ENCODE results near the gene RDH8. TPM values are rescaled to one million over a fixed set of nuclear protein-coding genes. Genes with fewer than 3 reads are reported as not detected.

Gene RDH8
- polyA plus RNA-seq, 2 of the 4 experiments (the other 2 are of a cell fraction) = 0.05 TPM; not detected in 1

DNA sequence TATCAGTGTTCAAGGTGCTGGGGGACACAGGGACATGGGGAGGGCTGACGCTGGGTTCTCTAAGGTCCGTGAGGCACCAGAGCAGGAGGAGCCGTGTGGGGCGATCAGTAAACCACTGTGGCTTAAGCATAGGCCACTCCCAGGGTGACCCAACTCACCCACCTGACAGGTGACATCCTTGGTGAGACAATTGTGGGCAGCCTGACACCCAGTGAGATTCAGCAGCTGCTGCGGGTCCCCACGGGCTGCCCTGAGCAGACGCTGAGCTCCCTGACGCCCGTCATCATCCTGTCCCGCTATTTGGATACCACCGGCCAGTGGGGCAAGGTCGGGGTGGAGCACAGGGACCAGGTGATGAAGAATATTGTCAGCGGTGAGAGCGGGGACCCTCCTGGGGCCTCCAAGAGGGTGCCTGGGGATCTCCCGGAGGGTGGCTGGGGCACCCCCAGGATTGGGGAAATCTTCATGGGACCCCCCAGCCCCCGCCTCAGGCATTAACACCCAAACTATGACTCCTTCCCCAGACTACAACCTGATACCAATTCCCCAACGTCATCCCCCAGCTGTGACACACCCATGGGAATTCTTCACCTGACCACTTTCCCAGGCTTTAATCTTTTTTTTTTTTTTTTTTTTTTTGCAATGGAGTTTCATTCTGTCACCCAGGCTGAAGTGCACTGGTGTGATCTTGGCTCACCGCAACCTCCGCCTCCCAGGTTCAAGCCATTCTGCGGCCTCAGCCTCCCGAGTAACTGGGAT, 39.5 kb downstream of the RDH8 start:
- ATAC-seq (0 out of 6 replicates have a peak, but pooled peaks have one; percentile 24 to 29), DNase-seq (ENCODE audit: low read depth in 1 of 2, low spot score in 1 of 2) (no peak), FAIRE-seq (no peak)
- Histone ChIP-seq H3K9me3 (no peaks in the 10 kb centered on the region), H3K4me3 (no peak overlapping the region), H3K4me2 (no peak overlapping the region), H3K4me1 (no peaks in the 10 kb centered on the region), H3K27ac (no peak overlapping the region)
- POLR2A ChIA-PET = no interaction called here
- TF ChIP-seq ELK1 (IDR thresholded peaks at IDR 0.05; ENCODE audit: low read depth, low read length) = no peak
- no peak for TF ChIP-seq RCOR1 (IDR thresholded peaks at IDR 0.05; ENCODE audit: low read depth, low read length)
- no peak for TF ChIP-seq ZFP36 (IDR thresholded peaks at IDR 0.05; ENCODE audit: borderline replicate concordance, partially characterized antibody)
- TF ChIP-seq USF2 (IDR thresholded peaks at IDR 0.05) = no peak
- TF ChIP-seq BHLHE40 (IDR thresholded peaks at IDR 0.05; ENCODE audit: low read depth, low read length) = no peak
- TF ChIP-seq ATOH8 (CRISPR knock-in tag; IDR thresholded peaks at IDR 0.05; ENCODE audit: low read depth) = no peak
- TF ChIP-seq RARB (CRISPR knock-in tag; IDR thresholded peaks at IDR 0.05) = no peak
- TF ChIP-seq KDM5A (IDR thresholded peaks at IDR 0.05) = no peak
- CTCF ChIA-PET = interaction anchor here (0.7 to 1.0 kb wide), 3 partner anchors 25 to 122 kb away, joined by 3 to 6 read pairs (median 4); no protein-coding TSS in a partner anchor
- 54% methylated on average over 15 of the region's 21 CpGs for WGBS (ENCODE audit: missing lambda C conversion rate)

DNA sequence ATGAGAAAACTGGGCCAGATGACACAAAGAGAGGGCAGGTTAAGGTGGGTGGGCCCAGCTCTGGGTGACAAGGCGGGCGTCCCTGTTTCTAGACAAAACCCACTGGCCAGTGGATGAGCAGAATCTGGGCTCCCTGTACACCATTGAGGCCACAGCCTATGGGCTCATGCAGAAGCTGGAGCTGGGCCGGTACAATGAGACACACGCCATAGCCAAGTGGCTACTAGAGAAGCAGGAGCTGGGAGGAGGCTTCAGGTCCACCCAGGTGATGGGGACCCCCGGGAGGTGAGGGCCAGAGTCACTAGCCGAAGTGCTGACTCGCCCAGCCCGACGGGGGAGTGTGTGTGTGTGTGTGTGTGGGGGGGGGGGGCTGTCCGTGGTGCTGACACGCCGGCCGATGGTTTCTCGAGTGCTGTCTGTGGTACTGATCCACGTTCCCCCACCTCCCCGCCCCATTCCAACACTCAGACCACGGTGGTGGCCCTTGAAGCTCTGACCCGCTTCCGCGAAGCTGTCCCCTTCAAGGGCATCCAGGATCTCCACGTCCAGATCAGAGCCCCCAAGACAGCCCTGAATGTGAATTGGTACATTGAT, 48.5 kb downstream of the RDH8 start:
- Histone ChIP-seq H3K4me2 (no peak overlapping the region), H3K27ac (no peak overlapping the region), H3K4me1 (no peaks in the 10 kb centered on the region), H3K4me3 (no peak overlapping the region), H3K9me3 (no peaks in the 10 kb centered on the region; the same call in 2 of the 3 replicates)
- POLR2A ChIA-PET = no interaction called here
- 23% methylated on average over 14 of the region's 21 CpGs for WGBS (ENCODE audit: missing lambda C conversion rate)
- no peak for DNase-seq (ENCODE audit: low read depth in 1 of 2, low spot score in 1 of 2)
- no peak for FAIRE-seq
- TF ChIP-seq CBX8 (IDR thresholded peaks at IDR 0.05) (no peak), REST (IDR thresholded peaks at IDR 0.05) (peak; percentile 88), HOXB13 (CRISPR knock-in tag; IDR thresholded peaks at IDR 0.05; ENCODE audit: low read depth) (no peak), MYC (IDR thresholded peaks at IDR 0.05; ENCODE audit: borderline replicate concordance, low read length) (no peak), FOXS1 (CRISPR knock-in tag; IDR thresholded peaks at IDR 0.05) (no peak), HOXA7 (CRISPR knock-in tag; IDR thresholded peaks at IDR 0.05) (no peak)
- CTCF ChIA-PET = interaction anchor here (1.0 to 1.7 kb wide), 2 partner anchors 17 to 62 kb away, joined by 3 to 4 read pairs; no protein-coding TSS in a partner anchor
- peak; percentile 35 to 73; a peak in 4 of 6 replicates for ATAC-seq
